K562 (cell line): ENCODE measurements around the gene BACE2. TPM values are rescaled to one million over a fixed set of nuclear protein-coding genes. Genes with fewer than 3 reads are reported as not detected.

Source experiments
- ATAC-seq: fragments of 200-7000 bp; cut with Tn5 transposase; 3 replicates; pipeline ENCODE4 v1.9.1; 2020; ENCODE audit warnings: moderate library complexity
- BruUV-seq: library from RNA; stranded (reverse); fragments of 400-500 nt; replicated peaks from 2 replicates; lab custom pipeline; 2021; lab: Mats Ljungman, UMichigan
- CTCF ChIA-PET: fragments of 300-600 bp; formaldehyde crosslinking; extraction: SDS; loops from one replicate; lab custom pipeline; 2021; ENCODE audit warnings: low intra/inter-chr PET ratio; lab: Yijun Ruan, JAX
- POLR2A ChIA-PET: fragments of 300-600, 350-650 bp; sonication (Branson Sonifier 250); formaldehyde crosslinking; extraction: SDS; loops from one replicate; lab custom pipeline; 2021; ENCODE audit warnings: antibody characterized with exemption, inconsistent platforms; lab: Yijun Ruan, JAX
- DNase-seq, 4 experiments: peaks; one replicate each; pipeline versions ENCODE4 v3.0.0 to v3.0.0-alpha.2; 2011 to 2018; ENCODE audit warnings: low spot score in 3 of 4, mixed read lengths in 3 of 4; ENCODE audit errors: extremely low read depth in 1 of 4
- FAIRE-seq: peaks from 2 replicates; lab custom pipeline; 2011; peaks lifted over from hg19 to GRCh38; lab: Jason Lieb, UNC
- H2AFZ ChIP-seq: 2 replicates; pipeline ENCODE4 v1.6.0; 2011; ENCODE audit warnings: low read depth, low read length, control low read depth, inconsistent platforms
- H3K27ac ChIP-seq: fragments of 200-600 bp; 3 replicates; pipeline ENCODE4 v1.8.0; 2011; ENCODE audit warnings: low read depth, mild to moderate bottlenecking, control low read depth, inconsistent platforms, low read length, moderate library complexity, mixed read lengths; ENCODE audit errors: extremely low read depth
- H3K27me3 ChIP-seq, 2 experiments: fragments of 300-600 bp in 1 of 2; 2 replicates in 1 of 2; 3 replicates in 1 of 2; pipeline versions ENCODE4 v1.6.0 to v1.8.0; 2011; ENCODE audit warnings: inconsistent platforms in 2 of 2, low read length in 2 of 2, mild to moderate bottlenecking in 1 of 2, mixed read lengths in 1 of 2, moderate library complexity in 1 of 2; ENCODE audit not compliant: control insufficient read depth in 2 of 2, insufficient read depth in 2 of 2
- H3K36me3 ChIP-seq: fragments of 300-600 bp; 3 replicates; pipeline ENCODE4 v1.8.0; 2011; ENCODE audit warnings: mild to moderate bottlenecking, low read length, inconsistent platforms; ENCODE audit not compliant: control insufficient read depth, insufficient read depth
- H3K4me1 ChIP-seq, 2 experiments: fragments of 200-600 bp in 1 of 2; replicated peaks in 1 of 2; 2 replicates in 1 of 2; 3 replicates in 1 of 2; pipeline versions ENCODE4 v1.5.1 to v1.8.0; 2011; ENCODE audit warnings: inconsistent platforms in 2 of 2, low read length in 2 of 2, mild to moderate bottlenecking in 1 of 2, mixed read lengths in 1 of 2, moderate library complexity in 1 of 2; ENCODE audit not compliant: control insufficient read depth in 2 of 2, insufficient read depth in 2 of 2
- H3K4me2 ChIP-seq: 2 replicates; pipeline ENCODE4 v1.6.1; 2011; ENCODE audit warnings: low read length, control low read depth, inconsistent platforms, mixed read lengths; ENCODE audit not compliant: insufficient read depth
- H3K4me3 ChIP-seq: fragments of 200-600 bp; sonication (generic), shearing (Covaris generic); 2 replicates; pipeline ENCODE4 v1.5.1; 2016; ENCODE audit warnings: control low read depth, inconsistent platforms
- H3K79me2 ChIP-seq: fragments of 200-600 bp; 3 replicates; pipeline ENCODE4 v1.8.0; 2011; ENCODE audit warnings: low read length, inconsistent platforms; ENCODE audit not compliant: control insufficient read depth, insufficient read depth
- H3K9ac ChIP-seq, 2 experiments: 2 replicates each; pipeline versions ENCODE4 v1.6.0 to v1.6.1; 2011; ENCODE audit warnings: low read depth in 2 of 2, low read length in 2 of 2, control low read depth in 1 of 2, inconsistent platforms in 1 of 2, mild to moderate bottlenecking in 1 of 2, mixed read lengths in 1 of 2; ENCODE audit not compliant: insufficient read depth in 1 of 2
- H3K9me1 ChIP-seq: one replicate; pipeline ENCODE4 v1.6.0; 2011; ENCODE audit warnings: inconsistent platforms, mild to moderate bottlenecking, low read length, moderate library complexity; ENCODE audit not compliant: control insufficient read depth, insufficient read depth
- H3K9me3 ChIP-seq: replicated peaks from 2 replicates; pipeline ENCODE4 v1.5.1; 2011; ENCODE audit warnings: low read depth, low read length, inconsistent platforms; ENCODE audit not compliant: control insufficient read depth, insufficient read depth
- H4K20me1 ChIP-seq: replicated peaks from 2 replicates; pipeline ENCODE4 v1.6.1; 2011; ENCODE audit warnings: low read length, inconsistent platforms, mixed read lengths; ENCODE audit not compliant: control insufficient read depth, insufficient read depth
- ARHGAP35 ChIP-seq: fragments of 450-650 bp; IDR thresholded peaks from 2 replicates; pipeline ENCODE4 v1.6.1; 2018; ENCODE audit not compliant: partially characterized antibody
- BCL6 ChIP-seq: fragments of 250-450 bp; sonication (Bioruptor Pico); IDR thresholded peaks from 2 replicates; pipeline ENCODE4 v1.4.0; 2020
- GTF2F1 ChIP-seq: IDR thresholded peaks from 2 replicates; pipeline ENCODE4 v1.6.1; 2011; ENCODE audit warnings: low read depth, low read length, improper control_type of control experiment
- HDAC1 ChIP-seq, 2 experiments: fragments of 450-650 bp; IDR thresholded peaks; 2 replicates each; pipeline ENCODE4 v1.6.1; 2016 to 2017; ENCODE audit warnings: inconsistent platforms in 1 of 2, mild to moderate bottlenecking in 1 of 2, moderate library complexity in 1 of 2
- MBD2 ChIP-seq: sonication (generic); IDR thresholded peaks from 2 replicates; pipeline ENCODE4 v1.6.1; 2016; ENCODE audit warnings: low read depth, borderline replicate concordance
- POU5F1 ChIP-seq: fragments of 150-350 bp; IDR thresholded peaks from 2 replicates; pipeline ENCODE4 v1.6.1; 2014; ENCODE audit warnings: borderline replicate concordance, low read length, low read depth, mild to moderate bottlenecking; ENCODE audit not compliant: partially characterized antibody
- SP2 ChIP-seq: IDR thresholded peaks from 2 replicates; pipeline ENCODE4 v1.6.1; 2011; ENCODE audit warnings: mild to moderate bottlenecking, low read depth, low read length, moderate library complexity; ENCODE audit not compliant: poor library complexity, severe bottlenecking; ENCODE audit errors: extremely low read depth
- SREBF2 ChIP-seq: sonication (generic); formaldehyde crosslinking; IDR thresholded peaks from 2 replicates; pipeline ENCODE4 v1.4.0; 2020; ENCODE audit warnings: mild to moderate bottlenecking, missing genetic modification reagents
- WGBS: fragments of 100-300 bp; shearing (Covaris generic); methylation state at CpG from one replicate; pipeline ENCODE4 v1.1.6; 2016; ENCODE audit warnings: low coverage, mixed read lengths; ENCODE audit not compliant: insufficient coverage; ENCODE audit errors: missing lambda C conversion rate; 5-methylcytosine and 5-hydroxymethylcytosine counted together
- in situ Hi-C: fragments of 300-500 bp; cut with MboI; formaldehyde crosslinking; loops from 4 replicates; pipeline ENCODE4 v1.15.0; 2018; ENCODE audit warnings: inconsistent platforms, mixed read lengths
- intact Hi-C: fragments of 100-400 bp; cut with micrococcal nuclease; formaldehyde crosslinking; loops from 2 replicates; pipeline ENCODE4 v1.14.2; 2022
- polyA plus RNA-seq, 8 experiments: library from polyadenylated mRNA; depleted of rRNA in 4 of 8; stranded (reverse) in 5 of 8; unstranded in 3 of 8; fragments of >200 nt; fragmentation: Nextera tagmentation in 2 of 8; fragmentation: Illumina TruSeq in 1 of 8; extraction: Ambion mirVana in 2 of 8; extraction: Trizol in 1 of 8; gene quantifications; 2 replicates each; pipeline versions ENCODE4 v1.2.1 to v1.2.3, GENCODE V29; 2011 to 2014; ENCODE audit warnings: inconsistent platforms in 1 of 8, missing spikeins in 1 of 8
- total RNA-seq, 7 experiments: library from RNA; depleted of rRNA in 6 of 7; stranded (reverse); fragments of >200 nt in 6 of 7; fragmentation: Illumina TruSeq in 2 of 7; extraction: Trizol in 2 of 7; gene quantifications; 2 replicates each; pipeline versions ENCODE4 v1.2.1 to v1.2.3, GENCODE V29; 2011 to 2021; ENCODE audit warnings: low replicate concordance in 1 of 7
- TF ChIP-seq, protein P1 (sequence below): fragments of 250-450 bp; sonication (Bioruptor Pico); IDR thresholded peaks from 2 replicates; pipeline ENCODE4 v1.8.0; 2021; ENCODE audit warnings: moderate library complexity, mild to moderate bottlenecking, inconsistent platforms
- TF ChIP-seq, protein P2 (sequence below): IDR thresholded peaks from 2 replicates; pipeline ENCODE4 v1.6.1; 2016; ENCODE audit warnings: missing genetic modification characterization, missing compliant biosample characterization

BACE2 gene
- total and polyA plus RNA-seq, 9 of the 15 experiments (the other 6 are each of a cell fraction or from before 2014, with no cell fraction given) = 0.05 to 0.24 (median 0.15) TPM; not detected in 2

DNA sequence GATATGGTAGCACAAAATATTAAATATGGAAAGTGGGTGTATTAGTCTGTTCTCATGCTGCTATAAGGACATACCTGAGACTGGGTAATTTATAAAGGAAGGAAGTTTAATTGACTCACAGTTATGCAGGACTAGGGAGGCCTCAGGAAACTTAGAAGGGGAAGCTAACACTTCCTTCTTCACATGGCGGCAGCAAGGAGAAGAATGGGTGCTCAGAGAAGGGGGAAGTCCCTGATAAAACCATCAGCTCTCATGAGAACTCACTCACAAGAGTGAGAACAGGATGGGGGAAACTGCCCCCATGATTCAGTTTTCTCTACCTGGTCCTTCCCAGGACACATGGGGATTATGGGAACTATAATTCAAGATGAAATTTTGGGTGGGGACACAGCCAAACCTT lies 15.8 kb upstream of the BACE2 start:
- 0% methylated on average over 1 of the region's 1 CpG for WGBS
- ChIA-PET CTCF (no interaction called here), POLR2A (no interaction called here)
- BruUV-seq = no TSS peak
- Histone ChIP-seq H3K27me3 (peaks cover 0 to 9% of the 10 kb centered on the region in 2 experiments; a peak in 1 of 5 replicates), H4K20me1 (no peaks in the 10 kb centered on the region), H3K9me1 (no peaks in the 10 kb centered on the region), H3K79me2 (no peaks in the 10 kb centered on the region), H3K4me3 (no peak overlapping the region), H3K27ac (no peak overlapping the region), H3K9ac (no peak overlapping the region), H3K36me3 (no peaks in the 10 kb centered on the region), H3K4me1 (no peaks in the 10 kb centered on the region), H3K9me3 (no peaks in the 10 kb centered on the region), H2AFZ (no peak overlapping the region), H3K4me2 (no peak overlapping the region)
- TF ChIP-seq SP2 (no peak), HDAC1 (IDR thresholded peaks at IDR 0.05) (no peak), POU5F1 (no peak), BCL6 (CRISPR knock-in tag) (no peak), ARHGAP35 (no peak)
- DNase-seq (no peak), FAIRE-seq (no peak), ATAC-seq (no peak)
- in situ Hi-C loops = no loop called here
- intact Hi-C loops = no loop called here

DNA sequence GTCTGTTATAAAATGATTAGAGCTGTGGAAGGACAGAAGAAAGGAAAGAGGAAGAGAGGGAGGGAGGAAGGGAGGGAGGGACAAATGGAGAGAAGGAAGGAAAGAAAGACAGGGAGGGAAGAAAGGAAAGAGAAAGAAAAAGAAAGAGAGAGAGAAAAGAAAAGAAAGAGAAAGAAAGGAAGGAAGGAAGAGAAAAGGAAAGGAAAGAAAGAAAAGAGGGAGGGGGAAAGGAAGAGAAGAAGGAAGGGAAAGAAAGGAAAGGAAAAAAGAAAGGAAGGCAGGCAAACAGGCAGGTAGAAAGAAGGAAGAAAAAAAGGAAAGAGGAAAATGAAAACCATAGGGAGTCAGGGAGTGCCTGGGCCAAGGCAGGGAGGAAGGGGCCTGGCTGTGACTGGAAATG lies 14.5 kb upstream of the BACE2 start:
- no peak overlapping the region for H3K27ac ChIP-seq
- H4K20me1 ChIP-seq = no peaks in the 10 kb centered on the region
- POLR2A ChIA-PET = no interaction called here
- TF ChIP-seq MBD2 (no peak), GTF2F1 (no peak), SREBF2 (CRISPR knock-in tag) (no peak)
- TF ChIP-seq, protein P1, sequence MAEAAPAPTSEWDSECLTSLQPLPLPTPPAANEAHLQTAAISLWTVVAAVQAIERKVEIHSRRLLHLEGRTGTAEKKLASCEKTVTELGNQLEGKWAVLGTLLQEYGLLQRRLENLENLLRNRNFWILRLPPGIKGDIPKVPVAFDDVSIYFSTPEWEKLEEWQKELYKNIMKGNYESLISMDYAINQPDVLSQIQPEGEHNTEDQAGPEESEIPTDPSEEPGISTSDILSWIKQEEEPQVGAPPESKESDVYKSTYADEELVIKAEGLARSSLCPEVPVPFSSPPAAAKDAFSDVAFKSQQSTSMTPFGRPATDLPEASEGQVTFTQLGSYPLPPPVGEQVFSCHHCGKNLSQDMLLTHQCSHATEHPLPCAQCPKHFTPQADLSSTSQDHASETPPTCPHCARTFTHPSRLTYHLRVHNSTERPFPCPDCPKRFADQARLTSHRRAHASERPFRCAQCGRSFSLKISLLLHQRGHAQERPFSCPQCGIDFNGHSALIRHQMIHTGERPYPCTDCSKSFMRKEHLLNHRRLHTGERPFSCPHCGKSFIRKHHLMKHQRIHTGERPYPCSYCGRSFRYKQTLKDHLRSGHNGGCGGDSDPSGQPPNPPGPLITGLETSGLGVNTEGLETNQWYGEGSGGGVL (CRISPR knock-in tag) = no peak
- TF ChIP-seq, protein P2, sequence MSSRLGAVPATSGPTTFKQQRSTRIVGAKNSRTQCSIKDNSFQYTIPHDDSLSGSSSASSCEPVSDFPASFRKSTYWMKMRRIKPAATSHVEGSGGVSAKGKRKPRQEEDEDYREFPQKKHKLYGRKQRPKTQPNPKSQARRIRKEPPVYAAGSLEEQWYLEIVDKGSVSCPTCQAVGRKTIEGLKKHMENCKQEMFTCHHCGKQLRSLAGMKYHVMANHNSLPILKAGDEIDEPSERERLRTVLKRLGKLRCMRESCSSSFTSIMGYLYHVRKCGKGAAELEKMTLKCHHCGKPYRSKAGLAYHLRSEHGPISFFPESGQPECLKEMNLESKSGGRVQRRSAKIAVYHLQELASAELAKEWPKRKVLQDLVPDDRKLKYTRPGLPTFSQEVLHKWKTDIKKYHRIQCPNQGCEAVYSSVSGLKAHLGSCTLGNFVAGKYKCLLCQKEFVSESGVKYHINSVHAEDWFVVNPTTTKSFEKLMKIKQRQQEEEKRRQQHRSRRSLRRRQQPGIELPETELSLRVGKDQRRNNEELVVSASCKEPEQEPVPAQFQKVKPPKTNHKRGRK (tag) = peak; percentile 70
- TF ChIP-seq, all 486 proteins: peak for 1
- no TSS peak for BruUV-seq
- no peak overlapping the region for H3K4me2 ChIP-seq
- DNase-seq (no peak), ATAC-seq (no peak), FAIRE-seq (no peak)
- H3K36me3 ChIP-seq = no peaks in the 10 kb centered on the region
- no peaks in the 10 kb centered on the region for H3K9me3 ChIP-seq
- H3K27me3 ChIP-seq = peaks cover 0 to 9% of the 10 kb centered on the region in 2 experiments; a peak in 1 of 5 replicates
- intact Hi-C loops = no loop called here
- CTCF ChIA-PET = no interaction called here
- H3K9me1 ChIP-seq = no peaks in the 10 kb centered on the region
- H3K9ac ChIP-seq = no peak overlapping the region
- in situ Hi-C loops = no loop called here
- H2AFZ ChIP-seq = no peak overlapping the region
- H3K79me2 ChIP-seq = no peaks in the 10 kb centered on the region
- H3K4me3 ChIP-seq = no peak overlapping the region
- no peaks in the 10 kb centered on the region for H3K4me1 ChIP-seq
